Endometrial microvascular endothelial cells (primary cell): ENCODE results near the gene TMEM54. TPM values are rescaled to one million over a fixed set of nuclear protein-coding genes. Genes with fewer than 3 reads are reported as not detected.

Experiments used
- in situ Hi-C: cut with HindIII; loops from 2 replicates; pipeline ENCODE4 v1.10.0; 2017; ENCODE audit warnings: low sequenced_read_pairs, low pct_unique_long_range_greater_than_20kb; ENCODE audit errors: inconsistent ontology term
- total RNA-seq: library from RNA; depleted of rRNA; stranded (reverse); fragments of >200 nt; gene quantifications from one replicate; pipeline ENCODE4 v1.2.3, GENCODE V29; 2015; ENCODE audit errors: inconsistent ontology term

The TMEM54 gene
- total RNA-seq, 1 donor from 2014 or later, result 8.0 TPM

DNA sequence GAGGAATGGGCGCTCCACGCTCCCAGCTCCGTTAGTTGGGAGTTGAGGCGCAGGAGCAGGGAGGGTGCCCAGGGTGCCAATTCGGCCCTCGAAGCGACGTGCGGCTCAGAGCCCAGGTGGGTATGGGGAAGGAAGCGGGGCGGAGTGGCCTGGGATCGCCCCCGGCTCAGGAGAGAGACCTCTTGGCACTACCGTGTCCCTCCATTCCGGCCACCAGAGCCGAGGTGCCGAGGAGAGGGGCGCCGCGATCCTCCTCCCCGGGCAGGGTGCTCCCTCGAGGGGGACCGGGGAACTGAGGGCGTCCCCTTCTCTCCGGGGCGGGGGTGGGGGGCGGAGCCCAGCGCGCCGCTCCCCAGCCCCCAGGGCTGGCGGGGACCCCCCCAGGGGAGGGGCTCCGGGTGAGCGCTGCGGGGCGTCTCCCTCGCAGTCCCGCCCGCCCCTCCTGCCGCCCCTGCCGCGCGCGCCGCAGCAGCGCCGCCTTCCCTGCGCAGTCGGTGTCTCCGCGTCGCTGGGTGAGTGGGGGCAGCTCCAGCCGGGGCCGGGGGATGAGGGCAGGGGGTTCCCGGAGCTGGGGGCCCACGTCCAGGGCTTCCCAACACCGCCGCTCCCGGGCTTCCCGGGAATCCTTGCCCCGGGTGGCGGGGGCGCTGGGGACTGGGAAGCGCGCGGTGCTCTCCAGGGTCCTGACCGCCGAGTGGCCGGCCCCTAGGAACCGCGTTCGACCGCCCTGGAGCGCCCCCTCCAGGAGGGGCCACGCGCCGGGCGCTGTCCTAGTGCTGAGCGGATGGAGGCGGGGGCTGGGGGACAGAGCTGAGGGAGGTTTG is 15.0 kb downstream of the TMEM54 start, which contains the start of gene HPCA:
TSS of gene HPCA (plus strand) at position 488 of the 824 bp plus-strand sequence. CDS start 2,408 bp downstream, outside the sequence.
- in situ Hi-C loops, result no loop called here

- in situ Hi-C loops, result no loop called here
Measured at GRCh38 chr1:32885676-32886003, 15.5 kb downstream of the TMEM54 start.

DNA sequence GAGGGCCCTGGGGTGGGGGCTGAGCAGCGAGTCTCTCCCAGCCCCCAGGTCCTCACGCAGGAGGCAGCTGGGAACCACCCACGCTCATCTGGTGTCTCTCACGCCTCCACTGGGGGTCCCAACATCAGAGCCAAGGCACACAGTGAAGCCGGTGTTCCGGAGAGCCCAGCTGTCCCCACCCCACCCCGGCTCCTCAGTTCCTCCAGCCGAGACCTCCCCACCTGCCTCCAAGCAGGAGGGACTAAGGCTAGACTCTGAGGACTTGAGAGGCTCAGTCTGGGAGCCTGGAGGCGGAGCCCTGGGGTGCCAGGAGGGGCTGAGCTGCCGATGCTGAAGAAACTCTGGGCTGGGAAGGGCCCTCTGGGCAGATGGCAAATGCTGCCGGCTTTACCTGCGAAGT is 16.5 kb downstream of the TMEM54 start:
- in situ Hi-C loops, result no loop called here

DNA sequence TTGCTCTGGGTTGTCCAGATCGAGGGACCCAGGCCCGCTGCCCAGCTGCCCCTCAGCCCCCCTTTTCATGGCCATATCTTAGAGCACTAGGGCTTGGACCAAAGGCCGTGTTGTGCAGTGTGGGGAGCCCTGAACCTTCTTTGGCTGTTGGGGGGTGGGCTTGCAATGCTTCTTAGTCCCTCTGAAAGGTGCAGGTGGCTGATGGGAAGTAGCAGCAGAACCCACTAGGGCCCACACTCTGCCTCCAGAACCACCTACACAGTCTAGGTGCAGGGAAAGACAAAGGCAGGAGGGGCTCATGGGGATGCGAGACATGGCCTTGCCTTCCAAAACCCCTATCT is 17.2 kb downstream of the TMEM54 start:
- in situ Hi-C loops, result no loop called here

DNA sequence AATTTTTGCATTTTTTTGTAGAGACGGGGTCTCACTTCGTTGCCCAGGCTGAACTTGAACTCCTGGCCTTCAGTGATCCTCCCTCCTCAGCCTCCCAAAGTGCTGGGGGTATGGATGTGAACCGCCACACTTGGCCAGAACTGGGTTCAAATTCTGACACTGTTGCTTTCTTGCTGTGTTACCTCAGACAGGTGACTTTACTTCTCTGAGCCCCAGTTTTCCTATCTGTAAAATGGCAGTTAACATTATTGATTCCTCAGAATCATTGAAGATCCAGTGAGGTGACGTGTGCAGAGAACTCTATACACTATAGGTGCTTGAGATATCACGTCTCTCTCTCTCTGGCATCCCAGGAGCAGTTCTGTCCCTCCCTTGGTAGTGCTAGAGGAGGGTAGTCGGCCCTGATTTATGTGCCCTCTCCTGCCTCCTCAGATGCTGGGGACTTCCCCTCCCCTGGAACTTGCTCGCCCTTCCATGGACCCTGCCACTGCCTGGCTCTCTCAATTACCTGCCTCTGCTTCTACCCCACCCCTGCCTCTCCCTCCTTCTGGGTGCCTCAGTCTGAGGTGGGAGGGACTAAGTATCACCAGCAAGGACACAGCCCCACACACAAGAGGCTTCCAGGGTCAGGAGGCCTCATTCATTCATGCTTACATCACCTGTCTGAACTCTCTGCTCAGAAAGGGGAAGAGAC is 17.7 kb downstream of the TMEM54 start:
- in situ Hi-C loops, result no loop called here

GRCh38 chr1:32881871-32882850 is 19.0 kb downstream of the TMEM54 start:
- in situ Hi-C loops, result no loop called here

DNA sequence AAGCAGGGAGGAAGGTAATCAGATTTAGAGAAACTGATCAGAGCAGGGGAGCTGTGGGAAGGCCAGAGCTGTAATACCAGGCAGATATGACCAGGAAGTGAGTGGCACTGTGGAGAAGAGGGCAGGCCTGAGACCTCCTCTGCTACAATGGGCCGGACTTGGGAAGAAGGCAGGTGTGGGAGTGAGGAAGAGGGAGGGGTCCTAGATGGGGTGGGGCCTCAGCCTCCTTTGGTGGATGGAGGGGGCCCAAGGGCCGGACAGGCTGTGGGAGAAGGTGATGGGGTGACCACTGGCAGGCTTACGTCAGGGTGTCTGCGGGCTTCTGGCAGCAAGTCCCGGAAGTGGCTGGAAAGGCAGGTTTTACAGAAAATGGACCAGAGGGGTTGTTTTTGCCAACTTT is 19.9 kb downstream of the TMEM54 start:
- in situ Hi-C loops, result no loop called here

GRCh38 chr1:32878637-32879041 is 22.6 kb downstream of the TMEM54 start:
- in situ Hi-C loops, result no loop called here

GRCh38 chr1:32878183-32878582 is 23.0 kb downstream of the TMEM54 start:
- in situ Hi-C loops, result no loop called here

DNA sequence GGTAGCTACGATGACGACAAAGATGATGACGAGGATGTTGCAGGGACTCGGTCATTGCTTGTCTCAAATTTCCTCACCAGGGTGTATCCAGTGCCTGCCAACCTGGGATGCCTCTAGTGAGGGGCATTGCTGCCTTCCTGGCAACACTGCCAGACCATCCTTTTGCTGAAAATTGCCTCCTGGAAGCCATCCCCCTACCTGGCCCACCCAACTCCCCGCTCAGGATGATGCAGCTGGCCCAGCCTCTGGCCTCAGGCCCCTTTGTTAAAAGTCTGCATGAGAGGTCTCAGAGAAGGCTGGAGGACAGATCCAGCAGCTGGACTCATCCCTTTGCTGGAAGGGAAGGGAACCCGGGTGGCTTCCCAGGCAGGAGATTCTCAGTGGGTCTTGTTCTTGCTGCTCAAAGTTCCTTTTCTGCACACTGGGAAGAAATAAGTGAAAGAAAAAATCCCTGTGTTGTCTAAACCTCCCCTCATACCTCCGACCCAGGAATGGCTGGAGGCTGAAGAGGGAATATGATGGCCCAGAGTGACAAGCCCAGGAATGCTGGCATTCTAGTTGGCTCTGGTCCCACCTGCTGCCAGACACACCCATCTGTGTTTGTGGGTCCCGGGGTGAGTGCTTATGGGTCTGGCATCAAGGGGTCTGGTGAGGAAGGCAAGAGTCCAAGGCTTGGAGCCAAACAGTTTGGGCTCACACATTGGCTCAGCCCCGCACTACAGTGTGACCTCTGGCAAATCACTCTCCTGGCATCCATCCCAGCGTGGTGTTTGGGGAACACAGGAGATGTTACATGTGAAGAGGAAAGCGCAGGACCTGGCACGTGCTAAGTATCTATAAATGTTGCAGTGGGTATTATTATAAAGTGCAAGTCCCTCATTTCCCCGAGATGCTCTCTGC is 23.7 kb downstream of the TMEM54 start:
- in situ Hi-C loops, result no loop called here

DNA sequence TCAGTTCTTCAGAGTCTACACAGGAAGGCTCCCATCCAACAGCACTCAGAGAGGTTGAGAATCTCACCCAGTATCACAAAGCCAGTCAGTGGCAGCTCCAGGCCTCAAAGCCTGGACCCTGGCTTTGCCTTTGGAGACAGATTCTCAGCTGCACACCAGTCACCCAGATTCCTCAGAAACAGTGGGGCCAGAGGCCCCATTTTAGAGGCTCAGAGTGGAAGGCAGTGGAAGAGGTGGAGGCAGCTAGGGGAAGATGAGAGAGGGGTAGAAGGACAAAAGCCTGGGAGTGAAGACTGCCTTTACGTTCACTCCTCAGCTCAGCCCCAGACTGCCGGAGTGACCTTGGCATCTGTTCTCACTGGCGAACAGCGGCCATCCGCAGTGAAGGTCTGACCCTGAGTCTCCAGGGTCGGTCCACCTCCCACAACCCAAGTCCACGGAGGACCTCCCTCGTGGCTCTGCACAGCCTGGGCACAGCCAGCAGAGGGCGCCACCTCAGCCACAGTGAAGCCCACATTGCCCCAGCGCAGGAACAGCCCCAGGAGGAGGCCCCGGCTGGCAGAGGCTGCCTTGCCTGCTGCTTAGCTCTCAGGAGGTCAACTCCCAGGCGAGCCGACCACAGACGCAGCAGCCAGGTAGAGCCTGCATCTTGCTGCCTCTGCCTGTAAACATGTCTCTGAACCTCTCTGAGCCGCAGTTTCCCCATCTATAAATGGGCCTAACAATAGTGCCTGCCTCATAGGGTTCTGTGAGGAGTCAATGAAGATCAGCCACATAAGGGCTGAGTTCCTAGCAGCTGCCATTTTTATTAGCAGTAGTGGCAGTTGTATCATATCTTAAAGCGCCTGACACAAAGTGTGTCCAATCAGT is 24.6 kb downstream of the TMEM54 start:
- in situ Hi-C loops, result no loop called here

DNA sequence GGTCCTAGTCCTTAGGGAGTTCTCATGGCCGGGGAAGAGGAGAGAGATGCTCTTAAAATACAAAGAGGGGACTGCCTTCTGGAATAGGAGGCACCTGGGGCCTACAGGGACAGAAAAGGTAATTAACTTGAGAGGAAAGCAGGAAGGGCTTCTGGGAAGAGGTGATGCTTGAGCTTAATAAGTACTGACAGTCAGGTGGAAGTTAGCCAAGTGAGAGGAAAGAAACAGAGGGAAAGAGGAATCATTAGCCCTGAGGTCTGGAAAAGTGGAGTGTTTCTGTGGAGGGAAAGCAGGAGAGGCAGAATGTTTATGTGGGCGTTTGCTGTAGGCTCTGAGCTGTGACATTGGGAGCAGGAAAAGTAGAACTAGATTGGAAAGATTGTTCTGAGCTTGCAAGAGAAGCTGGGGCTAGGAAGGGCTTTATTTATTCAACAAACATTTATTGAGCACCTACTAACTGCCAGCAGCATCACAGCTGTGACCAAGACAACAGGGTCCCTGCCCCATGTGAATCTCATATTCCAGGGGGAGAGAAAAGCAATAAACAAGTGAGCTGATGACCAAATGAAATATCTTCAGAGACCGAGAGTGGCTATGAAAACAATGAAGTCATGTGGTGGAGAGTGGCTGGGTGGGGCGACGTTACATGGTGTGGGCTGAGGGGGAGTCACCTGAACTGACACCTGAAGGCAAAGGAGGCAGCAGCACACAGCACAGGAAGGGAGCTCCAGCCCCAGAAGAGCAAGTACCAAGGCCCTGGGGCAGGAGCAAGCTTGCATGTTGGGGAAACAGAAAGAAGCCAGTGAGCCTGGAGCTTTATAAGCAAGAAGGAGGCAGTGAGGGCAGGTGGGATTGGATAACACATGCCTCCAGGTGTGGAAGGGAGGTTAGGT is 26.1 kb downstream of the TMEM54 start:
- in situ Hi-C loops, result no loop called here

DNA sequence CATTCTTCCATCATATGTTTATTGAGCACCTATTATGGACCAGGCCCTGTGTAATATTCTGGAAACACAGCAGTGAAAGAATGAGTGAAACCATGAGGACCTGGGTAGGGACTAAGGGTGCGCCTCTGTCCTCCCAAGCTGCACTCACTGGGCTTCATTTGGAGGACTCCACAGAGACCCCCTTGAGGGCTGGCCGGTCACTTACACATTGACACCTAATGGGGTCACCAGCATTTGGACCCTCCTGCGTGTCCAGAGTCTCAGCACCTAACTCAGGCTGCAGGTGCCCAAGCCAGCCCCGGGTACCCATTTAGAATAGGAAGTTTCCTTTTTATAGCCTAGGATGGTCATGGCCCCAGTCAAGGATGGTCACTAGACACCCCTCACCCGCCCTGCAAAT is 27.7 kb downstream of the TMEM54 start:
- in situ Hi-C loops, result no loop called here

DNA sequence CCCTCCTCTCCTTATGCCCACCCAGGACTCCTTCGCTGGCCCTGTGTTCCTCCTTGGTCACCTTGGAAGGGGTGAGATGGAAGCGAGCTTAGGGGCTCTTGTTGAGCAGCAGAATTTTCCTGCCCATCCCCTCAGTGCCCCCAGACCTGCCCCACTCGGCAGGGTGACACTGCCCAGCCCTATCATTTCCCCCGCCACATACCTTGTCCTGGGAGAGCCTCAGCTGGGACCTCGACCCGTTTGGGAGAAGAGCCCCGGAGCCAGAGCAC is 29.1 kb downstream of the TMEM54 start:
- in situ Hi-C loops, result no loop called here

DNA sequence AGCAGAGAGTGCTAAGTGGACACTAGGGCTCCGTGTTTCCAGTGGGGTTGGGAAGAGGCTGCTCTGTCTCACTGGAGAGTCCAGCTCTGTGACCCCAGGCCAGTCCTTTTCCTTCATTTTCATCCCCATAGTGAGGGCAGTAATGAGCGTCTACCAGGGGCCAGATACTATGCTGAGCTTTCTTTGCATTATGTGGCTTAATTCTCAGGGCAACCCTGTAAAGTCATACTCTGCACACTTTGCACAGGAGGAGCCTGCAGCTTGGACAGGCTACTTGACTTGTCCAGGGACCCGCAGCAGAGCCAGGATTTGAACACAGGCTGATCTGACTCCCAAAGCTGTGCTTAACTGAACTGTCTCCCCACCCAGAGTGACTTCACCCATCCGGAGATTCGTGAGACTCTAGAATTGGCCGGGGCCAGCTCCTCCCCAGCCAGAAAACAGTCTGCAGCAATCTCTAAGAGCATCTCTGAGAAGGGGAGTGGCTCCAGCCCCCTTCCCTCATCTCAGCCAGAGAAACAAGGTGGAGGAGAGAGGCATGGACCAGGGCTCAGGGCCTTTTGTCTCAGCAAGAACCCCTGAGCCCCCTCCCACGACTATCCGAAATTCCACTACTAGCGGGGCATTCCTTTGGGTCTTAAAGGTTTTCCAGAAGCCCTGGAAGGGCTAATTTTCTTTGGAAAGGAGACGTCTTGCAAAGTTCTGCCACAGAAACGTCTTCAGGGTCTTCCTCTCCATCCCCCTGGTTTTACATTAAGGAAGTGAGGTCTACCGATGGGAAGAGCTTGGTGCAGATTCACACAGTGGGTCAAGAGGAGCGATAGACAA is 29.6 kb downstream of the TMEM54 start:
- in situ Hi-C loops, result no loop called here
